Muscle layer of colon (tissue), 2 donors: ENCODE data around the gene CSF1R.

Experiments used
- H3K27ac ChIP-seq: one replicate; pipeline ENCODE4 v1.7.0; 2013; ENCODE audit warnings: low read depth, mild to moderate bottlenecking, low read length, moderate library complexity
- H3K27me3 ChIP-seq, 2 donors: one replicate each; pipeline ENCODE4 v1.7.0; 2013; ENCODE audit warnings: low read length in 2 of 2, mild to moderate bottlenecking in 2 of 2; ENCODE audit not compliant: insufficient read depth in 2 of 2, control insufficient read depth in 1 of 2
- H3K36me3 ChIP-seq: one replicate; pipeline ENCODE4 v1.7.0; 2013; ENCODE audit warnings: mild to moderate bottlenecking, low read length; ENCODE audit not compliant: insufficient read depth
- H3K4me1 ChIP-seq: one replicate; pipeline ENCODE4 v1.7.0; 2013; ENCODE audit warnings: mild to moderate bottlenecking, low read length; ENCODE audit not compliant: insufficient read depth
- H3K4me3 ChIP-seq, 2 donors: one replicate each; pipeline ENCODE4 v1.7.0; 2013; ENCODE audit warnings: low read length in 2 of 2, low read depth in 1 of 2, mild to moderate bottlenecking in 1 of 2, moderate library complexity in 1 of 2
- H3K9ac ChIP-seq: one replicate; pipeline ENCODE4 v1.7.0; 2013; ENCODE audit warnings: low read length
- H3K9me3 ChIP-seq: one replicate; pipeline ENCODE4 v1.7.0; 2013; ENCODE audit warnings: mild to moderate bottlenecking, low read length
- donor health status: abdominal sarcoma.
- donor health status: Adenocarcinoma of cecum.

The CSF1R gene

DNA sequence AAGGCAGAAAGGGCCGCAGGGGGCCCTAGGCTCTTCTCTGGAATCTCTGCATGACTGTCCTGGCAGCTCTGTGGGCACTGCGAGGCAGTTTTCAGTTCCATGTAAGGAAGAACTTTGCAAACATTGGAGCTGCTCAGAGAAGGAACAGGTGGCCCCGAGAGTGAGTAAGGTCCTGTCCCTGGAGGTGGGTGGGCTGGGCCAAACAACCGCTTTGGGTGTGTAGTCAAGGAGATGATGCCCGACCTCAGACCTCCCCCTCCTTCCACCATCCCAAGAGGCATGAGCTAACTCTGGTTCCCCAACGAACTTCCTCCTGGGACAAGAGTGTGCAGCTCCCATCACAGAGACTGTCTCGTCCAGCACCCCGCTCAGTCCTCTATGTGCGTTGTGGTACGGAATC lies 20.5 kb downstream of the CSF1R start:
- Histone ChIP-seq H3K4me1 (no peaks in the 10 kb centered on the region), H3K4me3 (no peak overlapping the region), H3K27me3 (no peaks in the 10 kb centered on the region), H3K36me3 (no peaks in the 10 kb centered on the region), H3K9ac (no peak overlapping the region), H3K9me3 (no peaks in the 10 kb centered on the region), H3K27ac (no peak overlapping the region)

DNA sequence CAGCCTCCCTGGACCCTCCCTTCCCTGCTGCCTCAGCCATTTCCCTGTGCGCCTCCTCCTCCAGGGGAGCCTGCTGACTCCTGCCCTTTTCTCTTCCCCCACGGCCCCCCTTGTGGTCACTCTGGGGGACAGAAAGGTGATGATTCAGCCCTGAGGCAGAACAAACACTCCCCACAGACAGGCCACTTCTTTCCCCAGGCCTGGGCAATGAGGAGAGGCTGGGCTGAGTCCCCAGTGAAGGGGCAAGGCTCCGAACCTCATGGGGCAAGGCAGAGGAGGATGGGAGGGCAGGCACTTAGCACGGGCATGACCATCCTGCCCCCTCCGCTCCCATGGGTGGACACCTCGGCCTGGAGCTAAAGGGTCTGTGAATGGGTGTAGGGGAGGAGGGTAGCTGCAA lies 21.0 kb downstream of the CSF1R start:
- H3K36me3 ChIP-seq, result no peaks in the 10 kb centered on the region
- H3K4me1 ChIP-seq, result no peaks in the 10 kb centered on the region
- H3K27me3 ChIP-seq, result no peaks in the 10 kb centered on the region
- no peak overlapping the region for H3K9ac ChIP-seq
- no peaks in the 10 kb centered on the region for H3K9me3 ChIP-seq
- no peak overlapping the region for H3K4me3 ChIP-seq
- H3K27ac ChIP-seq, result no peak overlapping the region

DNA sequence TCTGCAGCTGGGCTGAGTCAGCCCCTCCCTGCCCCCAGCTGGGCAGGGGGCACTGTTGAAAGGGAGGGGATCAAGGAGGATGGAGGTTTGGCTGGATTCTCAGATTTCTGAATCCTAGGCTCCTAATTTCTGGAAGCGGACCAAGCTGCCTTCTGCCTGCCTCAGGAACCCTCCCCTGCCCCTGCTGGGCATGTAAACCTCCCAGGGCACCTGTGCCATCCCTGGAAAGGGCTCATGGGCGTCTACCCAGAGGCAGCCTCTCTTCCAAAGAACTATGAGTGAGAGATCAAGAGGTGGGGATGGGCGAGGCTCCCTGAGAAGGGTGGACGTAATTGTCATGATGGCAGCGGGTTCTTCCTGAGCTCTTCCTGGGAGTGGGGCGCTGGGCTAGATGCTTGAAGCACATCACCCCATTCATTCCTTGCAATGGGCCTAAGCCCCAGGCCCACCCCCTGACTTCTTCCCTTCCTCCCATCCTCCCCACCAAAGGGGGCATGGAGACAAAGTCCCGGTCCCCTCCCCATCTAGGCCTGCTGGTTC lies 21.6 kb downstream of the CSF1R start:
- Histone ChIP-seq H3K36me3 (no peaks in the 10 kb centered on the region), H3K4me1 (no peaks in the 10 kb centered on the region), H3K4me3 (no peak overlapping the region), H3K9ac (no peak overlapping the region), H3K27me3 (no peaks in the 10 kb centered on the region), H3K27ac (no peak overlapping the region), H3K9me3 (no peaks in the 10 kb centered on the region)

DNA sequence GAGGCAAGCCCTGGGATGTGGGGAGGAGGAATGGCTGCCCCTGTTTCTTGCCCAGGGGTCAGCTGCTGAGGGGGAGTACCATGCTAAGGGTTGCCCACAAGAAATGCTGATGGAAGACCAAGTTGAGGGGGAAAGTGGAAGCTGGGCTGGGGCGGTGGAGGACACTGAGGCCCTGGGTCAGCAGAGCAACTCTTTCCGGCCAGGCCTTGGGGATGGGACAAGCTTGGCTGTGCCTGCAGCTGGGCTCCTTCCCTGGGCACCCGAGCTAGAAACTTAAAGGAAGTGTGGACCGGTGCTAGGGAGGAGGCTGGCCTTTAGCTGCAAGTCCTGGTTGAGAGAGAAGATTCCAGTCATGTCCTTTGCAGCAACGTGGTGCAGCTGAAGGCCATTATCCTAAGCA lies 22.7 kb downstream of the CSF1R start:
- Histone ChIP-seq H3K9ac (no peak overlapping the region), H3K4me1 (no peaks in the 10 kb centered on the region), H3K4me3 (no peak overlapping the region), H3K9me3 (no peaks in the 10 kb centered on the region), H3K27me3 (no peaks in the 10 kb centered on the region), H3K36me3 (no peaks in the 10 kb centered on the region), H3K27ac (no peak overlapping the region)

DNA sequence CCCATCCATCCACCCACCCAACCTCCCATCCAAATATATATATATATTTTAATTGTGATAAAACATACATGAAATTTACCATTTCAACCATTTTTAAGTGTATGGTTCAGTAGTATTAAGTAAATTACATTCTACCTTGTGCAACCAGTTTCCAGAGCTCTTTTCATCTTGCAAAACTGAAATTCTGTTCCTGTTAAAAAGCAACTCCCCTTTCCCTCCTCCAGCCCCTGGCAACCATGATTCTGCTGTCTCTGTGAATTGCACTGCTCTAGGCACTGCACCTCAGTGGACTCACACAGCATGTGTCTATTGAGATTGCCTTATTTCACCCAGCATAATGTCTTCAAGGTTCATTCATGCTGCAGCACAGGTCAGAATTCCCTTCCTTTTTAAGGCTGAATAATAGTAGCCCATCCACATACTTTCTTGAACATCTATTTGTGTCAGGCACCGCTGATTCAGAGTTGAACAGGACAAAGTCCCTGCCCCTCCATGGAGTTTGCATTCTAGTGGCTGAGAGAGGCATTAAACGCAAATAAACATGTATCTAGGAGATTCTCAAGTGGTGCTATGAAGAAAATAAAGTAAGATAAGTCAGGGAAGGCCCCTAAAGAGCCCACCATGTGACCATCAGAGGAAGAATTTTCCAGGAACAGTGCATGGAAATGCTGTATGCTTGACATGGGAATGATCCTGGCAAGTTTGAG lies 24.0 kb downstream of the CSF1R start:
- H3K4me3 ChIP-seq, result no peak overlapping the region
- no peaks in the 10 kb centered on the region for H3K4me1 ChIP-seq
- no peaks in the 10 kb centered on the region for H3K9me3 ChIP-seq
- no peak overlapping the region for H3K9ac ChIP-seq
- H3K27me3 ChIP-seq, result no peaks in the 10 kb centered on the region
- no peak overlapping the region for H3K27ac ChIP-seq
- H3K36me3 ChIP-seq, result no peaks in the 10 kb centered on the region

DNA sequence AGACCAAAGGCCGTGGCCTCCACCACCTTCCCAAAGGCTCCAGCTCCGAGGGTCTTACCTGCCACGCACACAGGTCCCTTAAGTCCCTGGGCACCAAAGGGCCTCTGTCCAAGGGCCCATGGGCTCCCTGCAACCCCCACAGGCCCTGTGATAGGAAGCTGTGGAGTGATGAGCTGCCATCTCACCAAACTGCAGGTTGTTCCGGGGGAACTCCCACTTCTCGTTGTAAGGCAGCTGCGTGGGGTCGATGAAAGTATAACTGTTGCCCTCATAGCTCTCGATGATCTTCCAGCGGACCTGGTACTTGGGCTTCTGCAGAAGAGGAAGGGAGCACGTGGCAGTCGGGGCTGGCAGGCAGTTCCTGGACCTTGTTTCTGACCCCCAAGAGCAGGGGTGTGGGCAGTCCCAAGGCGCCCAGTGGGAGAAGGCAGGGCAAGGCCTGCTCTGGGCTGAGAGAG lies 24.8 kb downstream of the CSF1R start:
- Histone ChIP-seq H3K27me3 (no peaks in the 10 kb centered on the region), H3K4me1 (no peaks in the 10 kb centered on the region), H3K27ac (no peak overlapping the region), H3K36me3 (no peaks in the 10 kb centered on the region), H3K9ac (no peak overlapping the region), H3K4me3 (no peak overlapping the region), H3K9me3 (no peaks in the 10 kb centered on the region)

DNA sequence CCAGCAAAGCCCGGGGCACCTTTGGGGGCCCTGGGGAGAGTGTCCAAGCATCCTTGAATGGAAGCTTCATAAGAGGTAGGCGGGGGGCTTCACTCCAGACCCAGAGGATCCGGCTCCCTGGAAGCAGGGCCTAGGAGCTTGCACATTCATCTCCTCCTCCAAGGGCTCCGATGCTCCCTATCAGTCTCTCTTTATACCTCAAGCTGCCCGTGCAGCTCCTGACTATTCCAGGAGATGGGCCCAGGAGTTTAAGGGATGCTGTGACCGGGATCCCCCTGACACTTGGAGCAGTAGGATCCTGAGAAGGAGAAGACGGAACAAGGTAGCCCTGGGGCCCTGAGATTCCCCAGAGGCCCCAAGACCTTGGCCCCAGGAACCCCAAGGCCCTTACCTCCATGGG lies 25.9 kb downstream of the CSF1R start:
- no peak overlapping the region for H3K9ac ChIP-seq
- no peaks in the 10 kb centered on the region for H3K36me3 ChIP-seq
- H3K4me3 ChIP-seq, result no peak overlapping the region
- H3K27me3 ChIP-seq, result no peaks in the 10 kb centered on the region
- no peak overlapping the region for H3K27ac ChIP-seq
- no peaks in the 10 kb centered on the region for H3K4me1 ChIP-seq
- H3K9me3 ChIP-seq, result no peaks in the 10 kb centered on the region

DNA sequence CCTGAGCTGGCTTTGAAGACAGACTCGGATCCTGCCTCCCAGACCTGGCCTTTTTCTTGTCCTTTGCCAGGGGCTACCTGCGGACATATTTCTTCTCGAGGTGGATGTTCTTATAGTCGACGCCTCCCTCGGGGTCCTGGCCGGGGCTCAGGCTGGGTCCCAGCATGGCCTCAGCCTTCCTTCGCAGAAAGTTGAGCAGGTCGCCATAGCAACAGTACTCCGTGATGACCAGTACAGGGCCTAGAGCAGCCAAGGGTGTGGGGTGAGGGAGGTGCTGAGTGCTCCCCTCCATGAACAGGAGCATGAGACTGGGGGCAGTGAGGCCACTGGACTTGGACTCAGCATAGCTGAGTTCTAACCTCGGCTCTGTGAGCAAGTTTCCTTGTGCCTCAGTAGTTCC lies 26.7 kb downstream of the CSF1R start:
- H3K27ac ChIP-seq, result no peak overlapping the region
- peaks cover 4% of the 10 kb centered on the region for H3K36me3 ChIP-seq
- H3K4me3 ChIP-seq, result no peak overlapping the region
- H3K27me3 ChIP-seq, result no peaks in the 10 kb centered on the region
- no peaks in the 10 kb centered on the region for H3K9me3 ChIP-seq
- no peak overlapping the region for H3K9ac ChIP-seq
- no peaks in the 10 kb centered on the region for H3K4me1 ChIP-seq

DNA sequence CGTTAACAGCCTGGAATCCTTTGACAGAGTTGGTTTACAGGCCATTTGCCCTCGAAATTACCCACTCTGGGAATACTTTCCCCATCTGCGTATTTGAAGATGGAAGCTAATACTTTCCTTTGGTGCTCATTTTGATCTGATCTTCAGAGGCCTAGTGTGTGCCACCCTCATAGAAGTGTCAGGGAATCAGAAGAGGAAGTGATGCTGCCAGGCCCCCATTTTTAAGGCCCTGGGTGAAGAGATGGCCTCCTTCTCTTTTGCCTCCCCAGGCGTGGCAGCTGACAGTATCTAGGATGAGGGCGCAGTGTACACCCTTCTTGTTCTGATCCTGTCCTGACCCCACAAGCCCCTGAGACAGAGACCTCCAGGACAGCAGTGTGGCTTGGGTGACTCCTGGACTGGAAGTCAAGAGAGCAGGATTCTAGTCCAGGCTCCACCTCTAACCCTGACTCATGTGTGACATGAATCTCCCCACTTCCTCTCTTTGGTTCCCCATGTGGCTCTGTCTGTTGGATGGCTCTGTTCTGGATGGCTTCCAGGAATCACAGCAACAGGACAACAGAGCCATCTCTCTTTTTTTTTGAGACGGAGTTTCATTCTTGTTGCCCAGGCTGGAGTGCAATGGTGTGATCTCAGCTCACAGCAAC lies 27.8 kb downstream of the CSF1R start:
- Histone ChIP-seq H3K27ac (no peak overlapping the region), H3K4me3 (no peak overlapping the region), H3K27me3 (no peaks in the 10 kb centered on the region), H3K9ac (no peak overlapping the region), H3K36me3 (peaks cover 11% of the 10 kb centered on the region), H3K9me3 (no peaks in the 10 kb centered on the region), H3K4me1 (no peaks in the 10 kb centered on the region)

DNA sequence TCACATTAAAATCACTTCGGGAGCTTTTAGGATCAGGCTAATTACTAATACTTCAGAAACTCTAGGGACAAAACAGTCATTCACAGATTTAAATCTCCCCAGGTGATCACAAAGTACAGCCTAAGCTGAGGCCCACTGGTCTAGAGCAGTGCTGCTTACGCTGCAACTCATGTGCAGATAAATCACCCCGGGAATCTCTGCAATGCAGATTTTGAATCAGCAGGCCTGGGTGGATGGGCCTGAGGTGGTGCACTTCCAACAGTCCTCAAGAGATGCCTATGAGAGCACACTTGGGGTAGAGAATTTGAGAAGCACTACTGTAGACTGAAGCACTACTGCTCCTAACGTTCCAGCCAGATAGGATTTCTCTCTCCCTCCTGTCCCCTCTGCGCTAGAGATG lies 28.4 kb downstream of the CSF1R start:
- Histone ChIP-seq H3K9me3 (no peaks in the 10 kb centered on the region), H3K4me1 (no peaks in the 10 kb centered on the region), H3K36me3 (peaks cover 17% of the 10 kb centered on the region), H3K9ac (no peak overlapping the region), H3K4me3 (no peak overlapping the region), H3K27me3 (no peaks in the 10 kb centered on the region), H3K27ac (no peak overlapping the region)

DNA sequence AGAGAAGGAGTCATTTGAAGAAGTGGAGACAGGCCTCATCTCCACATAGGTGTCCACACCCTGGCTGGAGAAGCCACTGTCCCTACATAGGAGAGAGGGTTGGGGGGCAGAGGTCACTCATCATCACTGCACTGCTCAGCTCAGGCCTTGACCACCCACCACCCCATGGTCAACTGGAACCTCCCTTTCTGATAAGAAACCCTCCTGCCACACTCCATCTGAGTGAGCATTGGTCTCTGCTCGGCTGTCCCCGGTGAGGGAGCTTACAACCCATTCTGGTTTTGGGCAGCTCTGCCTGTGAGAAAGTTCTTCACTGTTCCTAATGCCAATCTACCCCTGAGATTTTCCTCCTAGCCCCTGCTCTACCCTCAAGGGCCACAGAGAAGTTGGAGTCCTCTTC lies 28.8 kb downstream of the CSF1R start:
- Histone ChIP-seq H3K9ac (no peak overlapping the region), H3K9me3 (no peaks in the 10 kb centered on the region), H3K4me3 (no peak overlapping the region), H3K27ac (no peak overlapping the region), H3K36me3 (peaks cover 22% of the 10 kb centered on the region), H3K4me1 (no peaks in the 10 kb centered on the region), H3K27me3 (no peaks in the 10 kb centered on the region)

DNA sequence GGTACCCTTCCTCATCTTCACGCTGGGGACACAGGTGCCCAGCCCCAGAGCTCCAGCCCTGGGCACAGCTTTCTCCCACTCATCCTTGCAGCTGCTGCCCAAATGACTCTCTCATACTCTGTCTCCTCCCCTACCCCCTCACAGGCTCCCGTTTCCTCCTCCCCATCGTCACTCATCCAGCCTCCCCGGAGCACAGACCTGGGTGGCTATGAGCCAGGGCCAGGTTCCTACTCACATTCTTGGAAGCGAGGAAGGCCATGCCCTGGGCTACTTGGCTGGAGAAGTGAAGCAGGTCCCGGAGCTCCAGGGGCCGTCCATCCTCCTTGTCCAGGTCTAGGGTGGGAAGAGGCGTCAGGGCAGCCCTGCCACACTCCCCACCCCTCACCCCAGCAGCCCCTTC lies 29.3 kb downstream of the CSF1R start:
- Histone ChIP-seq H3K27ac (no peak overlapping the region), H3K4me1 (no peaks in the 10 kb centered on the region), H3K4me3 (no peak overlapping the region), H3K9ac (no peak overlapping the region), H3K36me3 (peaks cover 26% of the 10 kb centered on the region), H3K27me3 (no peaks in the 10 kb centered on the region), H3K9me3 (no peaks in the 10 kb centered on the region)
